CMK (cell line): ENCODE measurements around the gene POT1.
"Not testable (repeated sequence)": the region's sequence is repeated elsewhere in the genome, so short reads cannot be mapped to it uniquely, and the experiment has no call there.

ENCODE experiments used
- DNase-seq: peaks from one replicate; pipeline ENCODE4 v3.0.0-alpha.2; 2010; ENCODE audit warnings: low read depth

Gene POT1, protein sequence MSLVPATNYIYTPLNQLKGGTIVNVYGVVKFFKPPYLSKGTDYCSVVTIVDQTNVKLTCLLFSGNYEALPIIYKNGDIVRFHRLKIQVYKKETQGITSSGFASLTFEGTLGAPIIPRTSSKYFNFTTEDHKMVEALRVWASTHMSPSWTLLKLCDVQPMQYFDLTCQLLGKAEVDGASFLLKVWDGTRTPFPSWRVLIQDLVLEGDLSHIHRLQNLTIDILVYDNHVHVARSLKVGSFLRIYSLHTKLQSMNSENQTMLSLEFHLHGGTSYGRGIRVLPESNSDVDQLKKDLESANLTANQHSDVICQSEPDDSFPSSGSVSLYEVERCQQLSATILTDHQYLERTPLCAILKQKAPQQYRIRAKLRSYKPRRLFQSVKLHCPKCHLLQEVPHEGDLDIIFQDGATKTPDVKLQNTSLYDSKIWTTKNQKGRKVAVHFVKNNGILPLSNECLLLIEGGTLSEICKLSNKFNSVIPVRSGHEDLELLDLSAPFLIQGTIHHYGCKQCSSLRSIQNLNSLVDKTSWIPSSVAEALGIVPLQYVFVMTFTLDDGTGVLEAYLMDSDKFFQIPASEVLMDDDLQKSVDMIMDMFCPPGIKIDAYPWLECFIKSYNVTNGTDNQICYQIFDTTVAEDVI

DNA sequence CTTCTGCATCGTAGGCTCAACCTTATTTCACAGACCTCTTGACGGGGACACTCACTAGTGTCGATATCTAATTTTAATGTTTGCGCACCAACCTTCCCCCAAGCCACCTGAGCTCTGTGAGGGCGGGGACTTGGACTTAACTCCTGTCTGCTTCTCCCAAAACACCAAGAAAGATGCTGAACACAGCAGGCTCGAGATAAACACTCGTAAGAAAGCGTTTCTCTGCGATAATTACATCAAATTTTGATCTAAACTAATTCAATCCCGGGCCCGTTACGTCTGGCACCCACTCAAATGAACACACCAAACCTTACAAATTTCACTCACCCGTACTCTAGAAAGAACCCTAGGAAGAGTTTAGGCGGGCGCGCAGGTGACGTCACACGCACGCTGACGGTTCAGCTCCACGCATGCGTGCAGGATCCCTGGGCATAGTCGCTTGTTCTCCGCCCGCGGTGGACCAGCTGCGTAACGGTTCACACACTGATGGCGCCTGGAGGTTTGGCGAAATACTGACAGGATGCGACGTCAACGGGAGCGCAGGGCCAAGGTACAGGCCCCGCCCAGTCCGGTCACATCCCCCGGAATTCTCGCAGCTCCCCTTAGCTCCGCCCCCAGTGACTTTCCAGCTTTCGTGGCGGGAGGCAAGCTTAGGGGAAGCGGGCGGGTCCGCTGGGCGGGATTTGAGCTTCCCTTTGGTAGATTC is at the start of gene POT1:
TSS of gene POT1 (minus strand) at position 359 of the 706 bp plus-strand sequence. CDS start 32,652 bp downstream, outside the sequence.
- DNase-seq, result peak; percentile 92

DNA sequence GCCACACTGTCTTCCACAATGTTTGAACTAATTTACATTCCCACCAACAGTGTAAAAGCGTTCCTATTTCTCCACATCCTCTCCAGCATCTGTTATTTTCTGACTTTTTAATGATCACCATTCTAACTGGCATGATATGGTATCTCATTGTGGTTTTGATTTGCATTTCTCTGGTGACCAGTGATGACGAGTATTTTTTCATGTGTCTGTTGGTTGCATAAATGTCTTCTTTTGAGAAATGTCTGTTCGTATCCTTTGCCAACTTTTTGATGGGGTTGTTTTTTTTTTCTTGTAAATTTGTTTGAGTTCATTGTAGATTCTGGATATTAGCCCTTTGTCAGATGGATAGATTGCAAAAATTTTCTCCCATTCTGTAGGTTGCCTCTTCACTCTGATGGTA is 45.5 kb upstream of the POT1 start:
- not testable (repeated sequence) for DNase-seq

DNA sequence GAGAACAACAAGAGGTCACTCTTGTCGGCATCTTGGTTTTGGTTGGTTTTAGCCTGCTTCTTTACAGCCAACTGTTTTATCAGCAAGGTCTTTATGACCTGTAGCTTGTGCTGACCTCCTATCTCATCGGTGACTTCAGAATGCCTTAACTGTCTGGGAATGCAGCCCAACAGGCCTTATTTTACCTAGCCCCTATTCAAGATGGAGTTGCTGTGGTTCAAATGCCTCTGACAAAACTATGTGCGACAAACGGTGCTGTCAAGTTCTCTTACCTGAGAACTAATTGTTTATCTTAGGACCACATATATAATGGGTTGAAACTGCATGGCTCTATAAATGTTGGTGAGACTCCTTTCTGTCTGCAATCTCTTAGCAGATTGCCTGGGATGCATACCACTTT is 35.9 kb upstream of the POT1 start:
- DNase-seq, result no peak

- no peak for DNase-seq
Observed at GRCh38 chr7:124959676-124960075, 30.1 kb upstream of the POT1 start.

DNA sequence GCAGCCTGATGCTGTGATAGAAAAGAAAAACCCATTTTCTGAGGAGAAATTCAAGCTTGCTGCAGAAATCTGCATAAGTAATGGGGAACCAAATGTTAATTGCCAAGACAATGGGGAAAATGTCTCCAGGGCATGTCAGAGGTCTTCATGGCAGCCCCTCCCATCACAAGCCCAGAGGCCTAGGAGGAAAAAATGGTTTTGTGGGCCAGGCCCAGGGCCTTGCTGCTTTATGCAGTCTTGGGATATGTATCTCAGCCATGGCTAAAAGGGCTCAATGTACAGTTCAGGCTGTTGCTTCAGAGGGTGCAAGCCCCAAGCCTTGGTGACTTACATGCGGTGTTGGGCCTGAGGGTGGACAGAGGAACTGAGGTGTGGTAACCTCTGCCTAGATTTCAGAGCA is 28.3 kb upstream of the POT1 start:
- DNase-seq, result not testable (repeated sequence)

- DNase-seq, result no peak
Observed at GRCh38 chr7:124956160-124956559, 26.5 kb upstream of the POT1 start.

- no peak for DNase-seq
Observed at GRCh38 chr7:124954790-124955189, 25.2 kb upstream of the POT1 start.

DNA sequence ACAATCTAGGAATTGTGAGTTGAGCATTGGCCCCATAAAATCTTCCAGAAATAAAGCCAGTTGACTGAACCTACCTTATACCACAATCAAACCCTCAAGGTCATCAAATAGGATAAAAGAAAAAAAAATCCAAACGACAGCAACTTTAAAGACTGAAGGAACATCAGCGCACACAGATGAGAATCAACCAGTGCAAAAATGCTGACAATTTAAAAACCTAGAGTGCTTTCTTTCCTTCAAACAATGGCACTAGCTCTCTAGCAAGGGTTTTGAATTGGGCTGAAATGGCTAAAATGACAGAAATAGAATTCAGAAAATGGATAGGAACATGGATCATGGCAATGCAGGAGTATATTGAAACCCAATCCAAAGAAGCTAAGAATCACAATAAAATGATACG is 16.1 kb upstream of the POT1 start:
- DNase-seq, result no peak

DNA sequence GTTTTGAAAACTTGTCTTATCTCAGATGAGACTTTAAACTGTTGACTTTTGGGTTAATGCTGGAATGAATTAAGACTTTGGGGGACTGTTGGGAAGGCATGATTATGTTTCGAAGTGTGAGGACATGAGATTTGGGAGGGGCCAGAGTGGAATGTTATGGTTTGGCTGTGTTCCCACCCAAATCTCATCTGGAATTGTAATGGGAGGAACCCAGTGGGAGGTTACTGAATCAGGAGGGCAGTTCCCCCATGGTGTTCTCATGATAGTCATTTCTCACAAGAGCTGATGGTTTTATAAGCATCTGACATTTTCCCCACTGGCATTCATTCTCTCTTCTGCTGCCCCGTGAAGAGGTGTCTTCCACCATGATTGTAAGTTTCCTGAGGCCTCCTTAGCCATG is 13.8 kb upstream of the POT1 start:
- DNase-seq, result no peak

GRCh38 chr7:124942399-124942798 is 12.8 kb upstream of the POT1 start:
- no peak for DNase-seq

GRCh38 chr7:124940306-124940705 is 10.7 kb upstream of the POT1 start:
- no peak for DNase-seq

DNA sequence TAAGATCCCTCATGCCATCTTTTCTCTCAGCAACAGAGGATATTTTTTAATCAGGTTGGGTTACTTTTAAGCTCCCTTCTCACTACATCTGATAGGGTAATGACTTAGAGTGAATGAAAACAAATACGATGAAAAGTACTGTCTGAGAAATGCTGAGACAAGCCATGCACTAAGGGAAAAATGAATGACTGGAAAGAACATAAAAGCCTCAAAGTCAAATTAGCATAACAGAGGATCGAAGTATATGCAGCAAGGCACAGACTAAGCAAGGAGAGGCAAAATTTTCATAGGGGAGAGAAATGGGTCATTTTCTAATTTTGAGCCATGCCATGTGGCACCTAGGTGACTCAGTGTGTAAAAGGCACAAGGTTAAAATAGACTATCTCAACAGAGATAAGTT is 8.5 kb upstream of the POT1 start:
- no peak for DNase-seq

DNA sequence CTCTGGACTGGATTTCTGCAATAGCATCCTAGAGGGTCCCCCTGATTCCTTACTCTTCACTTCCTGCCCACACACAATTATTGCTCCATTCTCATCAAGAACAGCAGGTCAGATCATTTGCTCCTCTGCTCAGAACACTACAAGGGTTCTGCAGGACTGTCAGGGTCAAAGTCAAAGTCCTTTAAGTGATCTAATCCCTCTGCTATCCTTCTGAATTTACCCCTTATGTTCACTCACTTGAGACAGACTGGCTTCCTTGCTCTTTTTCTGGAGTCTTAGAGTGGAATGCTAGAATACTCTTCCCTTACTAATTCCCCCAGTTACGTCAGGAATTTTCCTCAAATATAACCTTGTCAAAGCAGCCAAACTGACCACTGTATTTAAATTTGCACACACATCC is 7.5 kb upstream of the POT1 start:
- no peak for DNase-seq

DNA sequence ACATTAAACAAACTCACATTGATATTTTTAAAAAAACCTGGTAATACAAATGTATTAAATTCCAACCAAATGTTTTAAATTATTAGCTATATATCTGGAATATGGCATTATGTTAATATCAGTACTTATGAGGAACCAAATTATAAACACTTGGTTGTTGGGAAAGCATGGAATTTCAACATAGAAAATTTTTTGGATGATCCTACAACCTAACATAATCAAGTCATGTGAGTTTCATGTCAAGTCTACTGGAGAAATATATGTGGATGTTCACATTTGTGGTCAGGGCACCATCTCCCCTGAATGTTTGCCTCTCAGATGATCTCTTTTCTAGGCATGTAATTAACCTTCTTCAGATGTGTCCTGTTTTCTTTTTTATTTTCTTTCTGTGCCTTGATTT is 5.2 kb upstream of the POT1 start:
- DNase-seq, result no peak

DNA sequence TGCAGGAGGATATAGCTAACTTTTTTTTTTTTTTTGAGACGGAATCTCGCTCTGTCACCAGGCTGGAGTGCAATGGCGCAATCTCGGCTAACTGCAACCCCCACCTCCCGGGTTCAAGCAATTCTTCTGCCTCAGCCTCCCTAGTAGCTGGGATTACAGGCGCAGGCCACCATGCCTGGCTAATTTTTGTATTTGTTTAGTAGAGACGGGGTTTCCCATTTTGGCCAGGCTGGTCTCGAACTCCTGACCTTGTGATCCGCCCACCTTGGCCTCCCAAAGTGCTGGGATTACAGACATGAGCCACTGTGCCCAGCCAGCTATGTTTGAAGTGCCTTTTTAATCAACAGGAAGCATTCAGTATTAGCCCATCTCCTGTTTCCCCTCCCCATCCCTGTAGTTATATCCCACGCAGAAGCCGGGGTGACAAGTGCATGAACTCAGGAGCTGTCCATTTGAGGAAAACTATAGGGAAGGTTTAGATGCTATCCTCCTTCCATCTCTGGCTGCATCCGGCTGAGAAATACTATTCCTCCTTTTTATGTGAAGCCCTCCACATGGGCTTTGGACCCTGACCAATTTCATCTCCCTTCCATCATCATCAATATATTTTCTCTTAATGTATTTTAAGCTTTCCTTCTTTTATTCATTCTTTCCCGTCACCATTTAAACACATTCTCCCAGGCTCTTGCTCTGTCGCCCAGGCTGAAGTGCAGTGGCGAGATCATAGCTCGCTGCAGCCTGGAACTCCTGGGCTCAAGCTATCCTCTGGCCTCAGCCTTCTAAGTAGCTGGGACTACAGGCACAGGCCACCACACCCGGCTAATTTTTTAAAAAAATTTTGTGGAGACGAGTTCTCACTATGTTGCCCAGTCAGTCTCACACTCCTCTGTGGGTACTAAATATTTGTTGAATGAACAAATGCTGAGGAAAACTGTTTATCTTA is 1.3 kb upstream of the POT1 start:
- no peak for DNase-seq

GRCh38 chr7:124930173-124930623 is 573 bp upstream of the POT1 start:
- no peak for DNase-seq

DNA sequence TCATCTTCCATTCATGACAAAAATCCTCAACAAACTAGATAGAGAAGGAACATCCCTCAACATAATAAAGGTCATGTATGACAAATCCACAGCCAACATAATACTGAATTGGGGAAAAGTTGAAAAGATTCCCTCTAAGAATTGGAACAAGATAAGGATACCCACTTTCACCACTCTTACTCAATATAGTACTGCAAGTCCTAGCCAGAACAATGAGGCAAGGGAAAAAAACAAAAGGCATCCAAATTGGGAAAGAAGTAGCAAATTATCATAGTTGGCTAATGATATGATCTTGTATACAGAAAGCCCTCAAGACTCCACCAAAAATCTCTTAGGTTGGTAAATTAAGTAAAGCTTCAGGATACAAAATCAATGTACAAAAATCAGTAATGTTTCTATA is 4.7 kb downstream of the POT1 start:
- no peak for DNase-seq

DNA sequence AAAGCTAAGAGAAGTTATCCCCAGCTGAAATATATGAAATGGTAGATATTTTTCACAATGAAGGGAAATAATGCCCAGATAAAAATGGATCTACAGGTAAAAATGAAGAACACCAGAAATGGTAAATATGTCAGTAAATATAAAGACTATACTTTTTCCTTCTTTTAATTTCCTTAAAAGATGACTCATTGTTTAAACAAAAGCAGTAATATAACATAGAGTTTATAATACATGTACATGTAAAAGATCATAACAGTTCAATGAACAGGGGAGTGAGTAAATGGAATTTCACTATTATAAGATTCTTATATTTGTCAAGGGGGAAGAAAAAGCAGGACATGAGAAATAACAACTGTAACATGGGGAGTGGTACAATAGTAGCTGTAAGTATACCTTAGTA is 7.4 kb downstream of the POT1 start:
- no peak for DNase-seq

DNA sequence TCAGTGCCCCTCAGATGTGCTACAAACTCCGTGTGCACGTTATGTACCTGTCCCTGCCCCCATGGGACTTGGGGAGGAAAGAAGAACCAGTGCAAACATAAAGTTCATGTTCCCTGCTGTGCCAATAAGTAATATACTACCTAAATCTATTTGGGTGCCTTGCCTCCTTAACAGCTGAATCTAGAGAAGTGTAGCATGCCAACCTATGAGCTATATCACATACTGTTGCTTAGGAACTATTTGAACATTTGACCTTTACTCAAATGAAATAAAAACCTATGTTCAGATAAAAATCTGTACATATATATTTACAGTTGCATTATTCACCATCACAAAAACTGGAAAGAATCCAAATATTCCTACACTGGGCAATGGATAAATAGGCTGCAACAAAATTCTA is 9.8 kb downstream of the POT1 start:
- no peak for DNase-seq

- DNase-seq, result no peak
Observed at GRCh38 chr7:124918662-124919061, 11.0 kb downstream of the POT1 start.

GRCh38 chr7:124915242-124915641 is 14.4 kb downstream of the POT1 start:
- no peak for DNase-seq

DNA sequence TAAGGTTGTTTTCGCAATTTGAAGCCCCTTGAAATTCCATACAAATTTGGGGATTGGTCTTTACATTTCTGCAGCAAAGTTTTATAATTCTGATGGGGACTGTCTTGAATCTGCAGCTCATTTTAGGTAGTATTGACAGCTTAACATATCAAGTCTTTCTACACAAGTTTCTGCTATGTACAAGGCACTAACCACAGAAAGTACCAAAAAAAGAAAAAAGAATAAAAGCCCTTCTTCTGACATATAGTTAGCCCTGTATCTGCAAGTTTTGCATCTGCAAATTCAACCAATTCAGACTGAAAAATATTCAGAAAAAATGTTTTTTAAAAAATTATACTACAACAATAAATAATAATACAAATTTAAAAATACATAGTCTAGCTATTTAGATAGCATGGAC is 15.3 kb downstream of the POT1 start:
- DNase-seq, result no peak
